GM12873 (cell line): Measurements from ENCODE around the gene CLCN2.

Experiments used
- TF ChIP-seq, protein P1 (sequence below): IDR thresholded peaks from 2 replicates; pipeline ENCODE4 v1.5.1; 2012; ENCODE audit warnings: low read depth, mild to moderate bottlenecking, moderate library complexity, low read length, control low read depth; ENCODE audit not compliant: insufficient read depth; ENCODE audit errors: missing control alignments

The CLCN2 gene

DNA sequence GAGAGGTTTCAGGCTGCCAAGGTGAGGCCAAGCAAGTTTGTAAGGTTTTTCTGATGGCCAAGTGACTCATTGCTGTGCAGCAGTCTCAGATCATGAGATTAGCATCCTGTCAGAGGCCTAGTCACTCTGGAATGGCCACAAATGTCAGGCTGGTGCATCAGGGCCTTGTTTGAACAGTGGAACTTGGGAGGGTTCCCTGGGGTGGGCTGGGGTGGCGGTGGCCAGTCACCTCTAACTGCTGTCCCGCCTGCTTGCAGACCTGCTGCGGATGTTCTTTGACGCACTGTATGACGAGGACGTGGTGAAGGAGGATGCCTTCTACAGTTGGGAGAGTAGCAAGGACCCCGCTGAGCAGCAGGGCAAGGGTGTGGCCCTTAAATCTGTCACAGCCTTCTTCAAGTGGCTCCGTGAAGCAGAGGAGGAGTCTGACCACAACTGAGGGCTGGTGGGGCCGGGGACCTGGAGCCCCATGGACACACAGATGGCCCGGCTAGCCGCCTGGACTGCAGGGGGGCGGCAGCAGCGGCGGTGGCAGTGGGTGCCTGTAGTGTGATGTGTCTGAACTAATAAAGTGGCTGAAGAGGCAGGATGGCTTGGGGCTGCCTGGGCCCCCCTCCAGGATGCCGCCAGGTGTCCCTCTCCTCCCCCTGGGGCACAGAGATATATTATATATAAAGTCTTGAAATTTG lies 26.8 kb downstream of the CLCN2 start:
- TF ChIP-seq, protein P1, sequence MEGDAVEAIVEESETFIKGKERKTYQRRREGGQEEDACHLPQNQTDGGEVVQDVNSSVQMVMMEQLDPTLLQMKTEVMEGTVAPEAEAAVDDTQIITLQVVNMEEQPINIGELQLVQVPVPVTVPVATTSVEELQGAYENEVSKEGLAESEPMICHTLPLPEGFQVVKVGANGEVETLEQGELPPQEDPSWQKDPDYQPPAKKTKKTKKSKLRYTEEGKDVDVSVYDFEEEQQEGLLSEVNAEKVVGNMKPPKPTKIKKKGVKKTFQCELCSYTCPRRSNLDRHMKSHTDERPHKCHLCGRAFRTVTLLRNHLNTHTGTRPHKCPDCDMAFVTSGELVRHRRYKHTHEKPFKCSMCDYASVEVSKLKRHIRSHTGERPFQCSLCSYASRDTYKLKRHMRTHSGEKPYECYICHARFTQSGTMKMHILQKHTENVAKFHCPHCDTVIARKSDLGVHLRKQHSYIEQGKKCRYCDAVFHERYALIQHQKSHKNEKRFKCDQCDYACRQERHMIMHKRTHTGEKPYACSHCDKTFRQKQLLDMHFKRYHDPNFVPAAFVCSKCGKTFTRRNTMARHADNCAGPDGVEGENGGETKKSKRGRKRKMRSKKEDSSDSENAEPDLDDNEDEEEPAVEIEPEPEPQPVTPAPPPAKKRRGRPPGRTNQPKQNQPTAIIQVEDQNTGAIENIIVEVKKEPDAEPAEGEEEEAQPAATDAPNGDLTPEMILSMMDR = no peak

DNA sequence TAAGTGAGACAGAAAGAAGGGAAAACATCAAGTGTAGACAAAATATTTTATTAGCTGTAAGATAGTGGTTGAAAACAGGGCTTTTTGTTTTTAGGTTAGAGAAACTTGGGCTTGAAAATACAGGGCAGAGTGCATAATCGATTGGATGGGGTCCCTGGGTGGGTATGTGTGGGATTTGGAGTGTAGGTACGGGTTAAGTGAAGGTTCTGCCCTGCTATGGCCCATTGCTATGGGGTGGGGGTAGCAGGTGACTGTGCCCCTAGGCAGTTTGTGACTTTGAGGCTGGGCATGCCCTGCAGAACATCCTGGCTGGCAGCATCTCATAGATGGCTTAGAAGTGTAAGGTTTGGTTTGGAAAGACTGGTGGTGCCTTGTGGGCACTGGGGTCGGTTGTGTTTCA lies 27.7 kb downstream of the CLCN2 start:
- TF ChIP-seq, protein P1 = no peak

DNA sequence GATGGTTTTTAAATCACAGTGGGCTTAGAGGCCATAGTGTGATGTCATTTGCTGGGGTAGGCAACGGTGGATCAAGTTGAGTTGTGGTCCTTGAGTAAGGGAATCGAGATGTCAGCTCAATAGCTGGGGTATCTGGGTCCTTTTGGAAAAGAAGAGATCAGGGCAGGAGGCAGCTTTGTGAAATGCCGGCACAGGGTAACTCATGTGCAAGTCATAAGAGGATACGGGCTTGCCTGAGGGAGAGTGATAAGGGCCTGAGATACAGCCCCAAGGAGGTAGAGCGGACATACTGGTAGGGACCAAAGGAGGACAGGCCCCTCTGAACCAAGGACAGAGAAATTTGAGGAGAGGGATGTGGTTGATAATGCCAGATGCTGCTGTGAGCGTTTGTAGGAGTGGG lies 28.2 kb downstream of the CLCN2 start:
- TF ChIP-seq, protein P1 = no peak

DNA sequence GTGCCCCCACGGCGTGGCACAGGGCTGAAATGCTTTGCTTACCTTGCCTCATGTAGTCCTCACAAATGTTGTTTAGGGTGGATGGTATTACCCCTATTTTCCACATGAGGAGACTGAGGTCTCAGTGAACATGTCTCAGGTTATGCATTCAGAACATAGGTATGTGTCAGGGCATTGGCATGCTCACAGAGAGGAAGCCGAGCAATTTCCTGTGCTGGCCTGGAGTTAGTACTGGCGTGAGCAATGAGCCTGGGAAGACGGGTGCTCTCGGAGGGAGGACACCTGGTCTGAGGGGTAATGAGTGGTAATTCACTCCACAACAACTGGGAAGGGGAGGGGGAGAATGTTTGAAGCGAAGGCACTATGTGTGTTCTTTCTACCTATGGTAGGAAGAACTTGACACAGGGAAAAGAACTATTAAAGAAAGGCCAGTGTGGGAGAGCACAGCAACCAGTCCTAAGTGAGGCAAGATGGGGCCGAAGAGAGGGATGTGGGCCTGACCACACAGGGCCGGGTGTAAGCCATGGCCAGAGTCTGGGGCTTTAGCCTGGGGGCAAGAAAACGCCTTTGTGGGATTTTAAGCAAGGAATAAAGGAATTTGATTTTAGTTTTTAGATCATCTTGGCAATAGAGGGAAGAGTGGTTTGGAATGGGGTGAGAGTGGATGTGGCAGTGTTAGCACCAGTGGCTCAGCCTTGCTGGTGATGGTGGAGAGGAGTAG lies 28.9 kb downstream of the CLCN2 start:
- TF ChIP-seq, protein P1 = no peak

DNA sequence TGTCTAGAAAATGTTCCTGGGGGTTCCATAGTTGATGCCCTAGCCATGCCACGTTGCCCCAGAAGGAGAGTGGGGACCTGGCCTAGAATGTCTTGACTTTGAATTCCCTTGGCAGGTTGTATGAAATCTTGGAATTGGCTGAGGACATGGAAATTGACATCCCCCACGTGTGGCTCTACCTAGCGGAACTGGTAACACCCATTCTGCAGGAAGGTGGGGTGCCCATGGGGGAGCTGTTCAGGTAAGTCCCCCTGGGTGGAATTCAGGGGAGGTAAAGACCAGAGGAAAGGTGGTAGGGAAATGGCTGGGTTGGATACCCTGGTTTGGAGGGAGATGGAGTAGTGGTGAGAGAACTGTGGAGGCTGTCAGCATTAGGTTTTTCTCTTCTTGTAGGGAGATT lies 32.9 kb downstream of the CLCN2 start:
- TF ChIP-seq, protein P1 = no peak

DNA sequence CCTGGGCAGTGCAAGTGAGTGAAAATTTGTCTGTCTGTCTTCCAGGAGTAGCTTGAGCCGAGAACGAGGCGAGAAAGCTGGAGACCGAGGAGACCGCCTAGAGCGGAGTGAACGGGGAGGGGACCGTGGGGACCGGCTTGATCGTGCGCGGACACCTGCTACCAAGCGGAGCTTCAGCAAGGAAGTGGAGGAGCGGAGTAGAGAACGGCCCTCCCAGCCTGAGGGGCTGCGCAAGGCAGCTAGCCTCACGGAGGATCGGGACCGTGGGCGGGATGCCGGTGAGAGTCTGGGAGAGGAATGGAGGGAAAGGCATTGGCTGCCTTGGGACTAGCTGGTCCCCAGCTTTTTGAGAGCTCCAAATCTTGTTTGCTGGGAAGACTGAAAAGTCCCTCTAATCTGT lies 34.2 kb downstream of the CLCN2 start:
- TF ChIP-seq, protein P1 = no peak

DNA sequence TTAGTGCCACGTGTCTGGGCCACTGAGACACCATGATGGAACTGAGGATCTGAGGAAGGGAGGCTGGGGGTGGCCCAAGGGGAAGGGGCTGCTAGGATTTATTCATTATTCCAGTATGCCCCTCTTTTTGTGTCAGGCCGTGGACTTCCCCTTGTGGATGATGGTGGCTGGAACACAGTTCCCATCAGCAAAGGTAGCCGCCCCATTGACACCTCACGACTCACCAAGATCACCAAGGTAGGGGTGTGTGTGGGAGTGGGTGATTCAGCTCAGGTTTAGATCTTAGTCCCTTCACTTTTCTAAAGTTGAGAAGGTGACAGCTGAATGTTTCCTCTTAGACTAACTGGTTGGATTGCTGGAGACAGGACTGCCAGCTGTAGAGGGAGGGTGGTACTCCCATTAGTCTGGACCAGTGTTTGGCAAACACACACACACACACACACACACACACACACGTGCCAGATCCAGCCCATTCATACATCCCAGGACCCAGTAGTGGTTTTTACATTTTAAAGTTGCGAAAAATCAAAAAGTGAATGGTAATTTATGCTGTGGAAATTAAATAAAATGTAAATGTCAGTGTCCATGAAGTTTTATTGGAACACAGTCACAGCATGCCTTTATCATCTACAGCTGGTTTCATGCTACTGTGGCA lies 35.6 kb downstream of the CLCN2 start:
- TF ChIP-seq, protein P1 = no peak
